ENCODE data around the gene SUFU. TPM values are rescaled to one million over a fixed set of nuclear protein-coding genes. Genes with fewer than 3 reads are reported as not detected.

SUFU gene
- total and polyA plus RNA-seq, 2 of the 13 experiments (the other 11 are each of a cell fraction or from before 2014, with no cell fraction given) = 2.9 to 5.5 TPM

DNA sequence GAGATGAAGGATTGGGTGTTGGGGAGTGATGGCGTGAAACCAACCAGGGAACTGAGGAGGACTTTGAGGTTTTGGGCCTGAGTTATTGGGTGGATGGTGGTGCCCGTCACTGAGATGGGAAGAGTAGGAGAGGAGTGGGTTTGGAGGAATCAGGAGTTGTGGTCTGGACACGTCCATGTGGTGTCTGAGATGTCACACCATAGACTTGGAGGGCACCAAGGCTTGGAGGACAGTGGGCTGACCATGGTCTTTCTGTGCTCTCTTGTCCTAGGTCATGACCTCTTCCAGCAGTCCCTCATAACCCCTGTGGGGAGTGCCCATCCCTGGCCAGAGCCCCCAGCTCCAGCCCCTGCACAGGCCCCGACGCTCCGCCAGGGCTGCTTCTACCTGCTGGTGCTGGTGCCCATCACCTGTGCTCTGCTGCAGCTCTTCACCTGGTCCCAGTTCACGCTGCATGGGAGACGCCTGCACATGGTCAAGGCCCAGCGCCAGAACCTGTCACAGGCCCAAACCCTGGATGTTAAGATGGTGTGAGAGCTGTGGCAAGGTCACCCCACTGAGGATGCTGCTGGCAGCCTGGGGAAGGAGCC is 28.2 kb upstream of the SUFU start:
- no peak for FAIRE-seq
- CTCF ChIA-PET (ENCODE audit: low intra/inter-chr PET ratio, low total read pairs) = no interaction called here
- BruUV-seq (replicated peaks) = no TSS peak

More for the DNA sequence above, 28.2 kb upstream of the SUFU start:
- Histone ChIP-seq H3K79me2 (ENCODE audit: insufficient read depth, low read length) (no peaks in the 10 kb centered on the region), H3K4me1 (ENCODE audit: insufficient read depth, low read length) (no peaks in the 10 kb centered on the region), H3K27me3 (ENCODE audit: control insufficient read depth in 1 of 2, insufficient read depth in 2 of 2, low read length in 2 of 2) (no peaks in the 10 kb centered on the region), H3K4me3 (replicated peaks in 1 of 3; ENCODE audit: insufficient read depth in 1 of 3, low read depth in 2 of 3, low read length in 3 of 3) (no peak overlapping the region), H3K4me2 (ENCODE audit: low read depth, low read length) (no peak overlapping the region), H3K36me3 (replicated peaks in 1 of 2; ENCODE audit: control insufficient read depth in 1 of 2, insufficient read depth in 2 of 2, low read length in 2 of 2) (peaks cover 3% of the 10 kb centered on the region in 2 experiments; a peak in 2 of 5 replicates), H3K27ac (ENCODE audit: extremely low read length, insufficient read depth, low read length) (no peak overlapping the region), H3K9me3 (ENCODE audit: low read length) (no peaks in the 10 kb centered on the region), H3K9ac (ENCODE audit: insufficient read depth, low read depth, low read length) (no peak overlapping the region), H2AFZ (ENCODE audit: low read length) (no peak overlapping the region), H4K20me1 (ENCODE audit: insufficient read depth, low read length) (no peaks in the 10 kb centered on the region)
- ATAC-seq (no peak), DNase-seq (ENCODE audit: low spot score) (no peak)
- intact Hi-C loops (cut with micrococcal nuclease; ENCODE audit: unreplicated experiment) = loop anchor here (2.0 to 5.0 kb wide), 2 partner anchors 27 to 53 kb away; partner anchors contain the start of gene FBXL15
- no peak for TF ChIP-seq ZFP90 (CRISPR knock-in tag; IDR thresholded peaks at IDR 0.05; ENCODE audit: borderline replicate concordance)
- peak; percentile 64 for TF ChIP-seq AGO2 (optimal IDR thresholded peaks at IDR 0.05; ENCODE audit: low read depth, low read length)
- no peak for TF ChIP-seq ZNF737 (CRISPR knock-in tag; IDR thresholded peaks at IDR 0.05; ENCODE audit: borderline replicate concordance)
- TF ChIP-seq ZNF597 (CRISPR knock-in tag; IDR thresholded peaks at IDR 0.05) = no peak
- no peak for TF ChIP-seq KDM1A (CRISPR knock-in tag; IDR thresholded peaks at IDR 0.05)
- no peak for TF ChIP-seq ZNF235 (CRISPR knock-in tag; IDR thresholded peaks at IDR 0.05; ENCODE audit: borderline replicate concordance)
- no peak for TF ChIP-seq KDM5A (IDR thresholded peaks at IDR 0.05; ENCODE audit: borderline replicate concordance, low read length)
- no peak for TF ChIP-seq HNRNPH1 (optimal IDR thresholded peaks at IDR 0.05; ENCODE audit: low read depth, low read length)
- 98% methylated on average over 9 of the region's 9 CpGs for WGBS (ENCODE audit: low lambda C conversion rate)
- POLR2A ChIA-PET = interaction anchor here (1.7 kb wide), 1 partner anchor 12 kb away, joined by 3 read pairs; no protein-coding TSS in a partner anchor
- in situ Hi-C loops (cut with HindIII; ENCODE audit: extremely low pct_ligation_motif_present, low pct_unique_long_range_greater_than_20kb) = loop anchor here (10.0 kb wide), 1 partner anchor 71 kb away; no protein-coding TSS in a partner anchor

Measured in HepG2 (cell line).